ENCODE data around the gene AKAP7.

DNA sequence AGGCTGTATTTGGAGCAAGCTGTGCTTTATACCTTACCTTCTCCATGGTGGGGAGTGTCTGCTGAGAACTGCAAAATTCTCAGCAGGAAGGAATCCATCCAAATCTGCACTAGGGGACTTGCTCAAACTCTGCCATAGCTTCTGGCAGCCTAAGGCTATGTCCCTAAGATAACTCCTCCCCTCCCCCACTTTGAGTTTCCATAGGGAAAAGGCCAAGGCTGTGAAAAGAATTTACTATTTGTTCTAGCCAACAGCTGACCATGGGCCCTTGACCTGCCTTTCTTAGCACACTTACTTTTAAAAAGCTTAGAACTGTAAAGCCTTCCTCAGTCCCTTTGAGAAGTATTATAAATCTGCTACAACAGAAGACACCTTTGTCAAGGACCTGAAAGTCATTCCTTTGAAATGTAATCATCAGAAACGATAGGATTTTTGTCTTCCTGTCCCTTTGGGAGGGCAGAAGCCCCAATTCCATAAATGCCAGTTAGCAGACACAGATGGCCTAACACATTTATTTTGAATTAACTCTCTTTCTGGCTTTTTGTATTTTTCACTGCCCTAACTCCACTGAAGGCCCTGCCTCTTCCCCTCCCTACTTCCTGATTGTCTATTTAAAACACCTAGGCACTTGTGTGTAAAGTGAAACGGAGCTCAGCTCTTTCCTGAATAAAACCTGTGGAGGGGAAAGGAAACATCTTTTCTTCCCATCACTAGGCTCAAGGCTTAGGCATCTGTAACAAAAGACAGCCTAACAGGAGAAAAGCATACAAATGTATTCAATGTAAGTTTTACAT lies 157.1 kb downstream of the AKAP7 start:
- TF ChIP-seq EZH2 (IDR thresholded peaks at IDR 0.05) (no peak), ZNF274 (IDR thresholded peaks at IDR 0.05; ENCODE audit: low read depth, low read length) (no peak), POLR2A (IDR thresholded peaks at IDR 0.05; ENCODE audit: borderline replicate concordance, extremely low read depth, insufficient read depth, insufficient read length) (no peak)
- TF ChIP-seq, protein P1, sequence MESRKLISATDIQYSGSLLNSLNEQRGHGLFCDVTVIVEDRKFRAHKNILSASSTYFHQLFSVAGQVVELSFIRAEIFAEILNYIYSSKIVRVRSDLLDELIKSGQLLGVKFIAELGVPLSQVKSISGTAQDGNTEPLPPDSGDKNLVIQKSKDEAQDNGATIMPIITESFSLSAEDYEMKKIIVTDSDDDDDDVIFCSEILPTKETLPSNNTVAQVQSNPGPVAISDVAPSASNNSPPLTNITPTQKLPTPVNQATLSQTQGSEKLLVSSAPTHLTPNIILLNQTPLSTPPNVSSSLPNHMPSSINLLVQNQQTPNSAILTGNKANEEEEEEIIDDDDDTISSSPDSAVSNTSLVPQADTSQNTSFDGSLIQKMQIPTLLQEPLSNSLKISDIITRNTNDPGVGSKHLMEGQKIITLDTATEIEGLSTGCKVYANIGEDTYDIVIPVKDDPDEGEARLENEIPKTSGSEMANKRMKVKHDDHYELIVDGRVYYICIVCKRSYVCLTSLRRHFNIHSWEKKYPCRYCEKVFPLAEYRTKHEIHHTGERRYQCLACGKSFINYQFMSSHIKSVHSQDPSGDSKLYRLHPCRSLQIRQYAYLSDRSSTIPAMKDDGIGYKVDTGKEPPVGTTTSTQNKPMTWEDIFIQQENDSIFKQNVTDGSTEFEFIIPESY (IDR thresholded peaks at IDR 0.05; ENCODE audit: extremely low read depth, insufficient replicate concordance, low read length): no peak
- TF ChIP-seq, protein P2, sequence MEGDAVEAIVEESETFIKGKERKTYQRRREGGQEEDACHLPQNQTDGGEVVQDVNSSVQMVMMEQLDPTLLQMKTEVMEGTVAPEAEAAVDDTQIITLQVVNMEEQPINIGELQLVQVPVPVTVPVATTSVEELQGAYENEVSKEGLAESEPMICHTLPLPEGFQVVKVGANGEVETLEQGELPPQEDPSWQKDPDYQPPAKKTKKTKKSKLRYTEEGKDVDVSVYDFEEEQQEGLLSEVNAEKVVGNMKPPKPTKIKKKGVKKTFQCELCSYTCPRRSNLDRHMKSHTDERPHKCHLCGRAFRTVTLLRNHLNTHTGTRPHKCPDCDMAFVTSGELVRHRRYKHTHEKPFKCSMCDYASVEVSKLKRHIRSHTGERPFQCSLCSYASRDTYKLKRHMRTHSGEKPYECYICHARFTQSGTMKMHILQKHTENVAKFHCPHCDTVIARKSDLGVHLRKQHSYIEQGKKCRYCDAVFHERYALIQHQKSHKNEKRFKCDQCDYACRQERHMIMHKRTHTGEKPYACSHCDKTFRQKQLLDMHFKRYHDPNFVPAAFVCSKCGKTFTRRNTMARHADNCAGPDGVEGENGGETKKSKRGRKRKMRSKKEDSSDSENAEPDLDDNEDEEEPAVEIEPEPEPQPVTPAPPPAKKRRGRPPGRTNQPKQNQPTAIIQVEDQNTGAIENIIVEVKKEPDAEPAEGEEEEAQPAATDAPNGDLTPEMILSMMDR (IDR thresholded peaks at IDR 0.05 in 2 of 3, conservative IDR thresholded peaks at IDR 0.05 in 1 of 3; ENCODE audit: borderline replicate concordance in 1 of 3, insufficient read depth in 1 of 3, low read depth in 2 of 3, low read length in 2 of 3): no peak
